ENCODE measurements around the gene SORBS1.

DNA sequence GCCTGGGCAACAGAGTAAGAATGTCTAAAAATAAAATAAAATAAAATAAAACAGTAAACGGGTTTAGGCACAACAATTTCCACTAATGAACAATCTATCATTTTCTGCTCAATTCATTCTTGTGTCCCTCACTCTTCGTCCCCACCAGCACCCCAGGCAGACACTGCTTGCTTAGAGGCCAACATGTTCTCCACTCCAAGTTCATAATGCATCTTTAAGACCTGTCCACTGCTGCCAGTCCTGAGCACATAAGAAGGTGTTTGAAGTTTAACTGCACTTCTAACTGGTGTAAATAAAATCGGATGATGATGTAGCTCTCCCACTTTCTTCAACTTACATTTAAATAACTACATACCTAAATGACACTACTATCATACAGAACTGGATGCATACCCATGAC, 283.6 kb downstream of the SORBS1 start:
- TF ChIP-seq, protein P1, sequence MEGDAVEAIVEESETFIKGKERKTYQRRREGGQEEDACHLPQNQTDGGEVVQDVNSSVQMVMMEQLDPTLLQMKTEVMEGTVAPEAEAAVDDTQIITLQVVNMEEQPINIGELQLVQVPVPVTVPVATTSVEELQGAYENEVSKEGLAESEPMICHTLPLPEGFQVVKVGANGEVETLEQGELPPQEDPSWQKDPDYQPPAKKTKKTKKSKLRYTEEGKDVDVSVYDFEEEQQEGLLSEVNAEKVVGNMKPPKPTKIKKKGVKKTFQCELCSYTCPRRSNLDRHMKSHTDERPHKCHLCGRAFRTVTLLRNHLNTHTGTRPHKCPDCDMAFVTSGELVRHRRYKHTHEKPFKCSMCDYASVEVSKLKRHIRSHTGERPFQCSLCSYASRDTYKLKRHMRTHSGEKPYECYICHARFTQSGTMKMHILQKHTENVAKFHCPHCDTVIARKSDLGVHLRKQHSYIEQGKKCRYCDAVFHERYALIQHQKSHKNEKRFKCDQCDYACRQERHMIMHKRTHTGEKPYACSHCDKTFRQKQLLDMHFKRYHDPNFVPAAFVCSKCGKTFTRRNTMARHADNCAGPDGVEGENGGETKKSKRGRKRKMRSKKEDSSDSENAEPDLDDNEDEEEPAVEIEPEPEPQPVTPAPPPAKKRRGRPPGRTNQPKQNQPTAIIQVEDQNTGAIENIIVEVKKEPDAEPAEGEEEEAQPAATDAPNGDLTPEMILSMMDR (IDR thresholded peaks at IDR 0.05; ENCODE audit: insufficient read depth, low read length) = no peak
- TF ChIP-seq POLR2AphosphoS5 (IDR thresholded peaks at IDR 0.05; ENCODE audit: low read depth) = no peak
- TF ChIP-seq, protein P2, sequence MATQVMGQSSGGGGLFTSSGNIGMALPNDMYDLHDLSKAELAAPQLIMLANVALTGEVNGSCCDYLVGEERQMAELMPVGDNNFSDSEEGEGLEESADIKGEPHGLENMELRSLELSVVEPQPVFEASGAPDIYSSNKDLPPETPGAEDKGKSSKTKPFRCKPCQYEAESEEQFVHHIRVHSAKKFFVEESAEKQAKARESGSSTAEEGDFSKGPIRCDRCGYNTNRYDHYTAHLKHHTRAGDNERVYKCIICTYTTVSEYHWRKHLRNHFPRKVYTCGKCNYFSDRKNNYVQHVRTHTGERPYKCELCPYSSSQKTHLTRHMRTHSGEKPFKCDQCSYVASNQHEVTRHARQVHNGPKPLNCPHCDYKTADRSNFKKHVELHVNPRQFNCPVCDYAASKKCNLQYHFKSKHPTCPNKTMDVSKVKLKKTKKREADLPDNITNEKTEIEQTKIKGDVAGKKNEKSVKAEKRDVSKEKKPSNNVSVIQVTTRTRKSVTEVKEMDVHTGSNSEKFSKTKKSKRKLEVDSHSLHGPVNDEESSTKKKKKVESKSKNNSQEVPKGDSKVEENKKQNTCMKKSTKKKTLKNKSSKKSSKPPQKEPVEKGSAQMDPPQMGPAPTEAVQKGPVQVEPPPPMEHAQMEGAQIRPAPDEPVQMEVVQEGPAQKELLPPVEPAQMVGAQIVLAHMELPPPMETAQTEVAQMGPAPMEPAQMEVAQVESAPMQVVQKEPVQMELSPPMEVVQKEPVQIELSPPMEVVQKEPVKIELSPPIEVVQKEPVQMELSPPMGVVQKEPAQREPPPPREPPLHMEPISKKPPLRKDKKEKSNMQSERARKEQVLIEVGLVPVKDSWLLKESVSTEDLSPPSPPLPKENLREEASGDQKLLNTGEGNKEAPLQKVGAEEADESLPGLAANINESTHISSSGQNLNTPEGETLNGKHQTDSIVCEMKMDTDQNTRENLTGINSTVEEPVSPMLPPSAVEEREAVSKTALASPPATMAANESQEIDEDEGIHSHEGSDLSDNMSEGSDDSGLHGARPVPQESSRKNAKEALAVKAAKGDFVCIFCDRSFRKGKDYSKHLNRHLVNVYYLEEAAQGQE (IDR thresholded peaks at IDR 0.05; ENCODE audit: insufficient replicate concordance, low read depth) = no peak
- no peak for TF ChIP-seq GABPA (IDR thresholded peaks at IDR 0.05; ENCODE audit: low read depth)
- TF ChIP-seq SPI1 (IDR thresholded peaks at IDR 0.05; ENCODE audit: borderline replicate concordance, low read depth) = no peak
